GM19372 (cell line): ENCODE results near the gene KDM5D.
A peak's percentile ranks its signal among the peaks of the same experiment; 100 is the strongest.

ENCODE experiments used
- ATAC-seq: cut with Tn5 transposase; IDR thresholded peaks from one replicate; pipeline ENCODE4 v1.9.1; 2021; ENCODE audit warnings: mild to moderate bottlenecking, low read depth, moderate library complexity; ENCODE audit not compliant: unreplicated experiment

Gene KDM5D

DNA sequence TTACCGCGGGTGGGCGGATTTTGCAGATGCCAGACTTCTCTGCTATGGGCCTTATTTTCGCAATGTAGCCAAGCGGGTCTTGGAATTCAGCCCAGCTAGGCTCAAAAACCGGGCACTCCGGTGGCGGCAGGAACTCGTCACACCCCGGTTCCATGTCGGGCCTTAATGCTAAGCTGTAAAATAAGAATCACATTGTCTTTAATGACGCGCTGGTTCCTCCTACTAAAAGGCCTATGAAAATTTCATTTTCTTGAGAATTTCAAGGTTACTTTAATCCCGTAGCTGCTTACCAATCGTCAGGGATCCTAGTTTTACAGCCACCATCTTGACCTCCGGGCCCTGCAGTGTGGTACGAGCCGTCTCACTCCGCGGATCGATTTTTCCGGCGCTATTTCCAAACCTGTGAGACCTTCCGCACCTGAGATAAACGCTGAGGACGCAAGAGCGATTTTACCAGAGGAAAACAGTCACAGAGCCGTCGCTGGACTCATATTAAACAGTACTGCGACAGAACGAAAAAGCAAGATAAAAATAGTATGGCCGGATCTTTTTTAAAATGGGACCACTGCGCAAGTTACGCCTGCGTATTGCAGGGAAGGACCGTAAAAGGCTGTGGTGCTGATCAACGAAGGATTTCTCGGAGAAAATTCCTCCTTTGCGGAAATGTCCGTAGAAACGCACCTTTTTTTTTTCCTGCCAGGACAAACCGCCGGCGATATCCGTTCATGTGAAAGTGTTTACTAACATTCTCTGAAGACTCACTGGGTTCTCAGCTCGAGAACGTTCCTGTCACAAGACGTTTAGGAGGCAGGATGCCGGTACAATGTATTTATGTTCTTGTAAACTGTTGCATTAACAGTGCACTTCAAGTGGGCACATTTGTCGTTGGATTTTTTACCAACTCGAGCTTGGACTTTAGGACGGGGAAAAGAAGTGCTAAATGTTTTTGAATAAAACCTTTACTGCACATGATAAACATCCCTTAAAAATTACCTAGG, at the start of gene KDM5D:
TSS of gene KDM5D (minus strand) at position 346 of the 998 bp plus-strand sequence. CDS start at position 154, 192 bp downstream.
- ATAC-seq: peak; percentile 77

DNA sequence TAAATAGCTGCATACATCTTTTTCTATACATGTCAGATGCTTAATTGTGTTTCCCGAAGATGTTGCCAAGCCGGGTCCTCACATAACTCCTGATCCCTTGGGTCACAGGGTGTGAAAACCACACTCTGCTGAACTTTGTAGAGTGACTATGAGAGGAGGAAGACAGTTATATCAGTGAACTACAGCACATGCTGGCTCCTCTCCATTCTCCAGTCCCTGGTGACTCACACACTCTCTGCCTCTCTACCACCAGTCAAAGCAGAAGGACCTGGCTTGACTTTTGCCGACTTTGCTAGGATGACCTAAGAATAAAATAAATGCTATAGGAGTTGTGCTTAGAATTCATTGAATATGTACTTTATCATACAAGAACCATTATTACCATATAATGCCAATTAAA, 23.8 kb upstream of the KDM5D start:
- ATAC-seq: no peak

DNA sequence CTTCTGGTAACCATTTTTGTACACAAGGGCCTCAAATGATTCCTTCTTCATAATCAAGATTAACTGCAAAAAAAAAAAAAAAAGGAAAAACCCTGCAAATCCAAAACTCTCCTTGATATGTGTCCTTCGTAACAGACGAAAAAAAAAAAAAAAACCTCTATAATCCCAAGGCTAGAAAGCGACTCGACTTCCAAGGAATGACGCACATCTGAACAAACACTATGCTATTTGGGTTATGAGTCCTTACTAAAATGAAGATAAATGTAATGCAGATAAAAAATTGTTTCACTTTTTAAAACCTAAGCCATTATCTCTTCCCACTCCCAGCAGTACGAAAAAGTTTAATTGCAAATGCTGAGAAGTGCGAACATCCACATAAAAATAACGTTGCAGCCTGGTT, 1.2 kb downstream of the KDM5D start:
- no peak for ATAC-seq

DNA sequence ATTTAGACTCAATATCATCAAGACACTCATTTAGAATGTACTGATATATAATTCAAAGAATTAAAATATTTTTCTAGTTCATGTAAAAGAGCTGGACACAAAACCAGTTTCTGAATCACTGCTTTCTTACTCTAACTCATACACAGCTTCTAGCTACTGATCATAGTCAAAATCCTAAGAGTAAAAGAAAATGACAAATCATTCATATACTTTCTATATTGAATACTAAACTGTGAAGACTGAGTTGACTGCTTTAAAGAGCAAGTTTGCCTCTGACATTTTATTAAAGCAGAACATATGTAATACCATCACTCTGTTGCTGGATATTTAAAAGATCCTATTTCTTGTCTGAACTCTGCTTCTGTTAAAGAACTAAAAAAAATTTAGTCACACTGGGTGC, 2.4 kb downstream of the KDM5D start:
- no peak for ATAC-seq

DNA sequence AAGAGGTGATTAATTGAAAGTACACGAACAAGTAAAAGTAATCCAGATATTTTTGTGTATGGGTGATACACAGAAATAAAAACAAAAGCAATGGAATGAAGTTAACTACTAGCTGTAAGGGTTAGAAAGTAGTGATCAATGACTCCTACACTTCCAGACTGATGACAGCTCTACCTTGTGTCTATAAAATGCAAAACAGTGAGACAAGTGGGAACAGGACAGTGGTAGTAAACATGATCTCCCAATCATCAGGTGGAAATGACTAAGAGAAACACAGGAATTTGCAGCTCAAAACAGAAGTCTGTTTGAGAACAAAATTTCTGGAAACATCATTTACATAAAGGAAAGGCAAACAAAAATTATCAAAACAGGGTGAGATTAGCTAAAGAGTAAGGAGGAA, 10.1 kb downstream of the KDM5D start:
- no peak for ATAC-seq

DNA sequence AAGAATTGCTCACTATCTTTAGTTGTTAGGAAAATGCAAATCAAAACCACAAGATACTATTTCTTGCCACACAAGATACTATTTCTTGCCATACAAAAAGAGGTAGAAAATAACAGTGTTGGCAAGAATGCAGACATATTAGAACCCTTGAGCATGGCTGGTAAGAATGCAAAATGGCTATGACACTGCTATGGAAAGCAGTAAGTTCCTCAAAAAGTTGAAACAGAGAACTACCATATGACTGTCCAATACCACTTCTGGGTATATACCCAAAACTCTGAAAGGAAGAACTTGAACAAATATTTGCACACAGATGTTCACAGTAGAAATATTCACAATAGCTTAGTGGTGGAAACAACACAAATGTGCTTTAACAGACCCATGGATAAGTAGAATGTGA, 26.6 kb downstream of the KDM5D start:
- peak; percentile 88 for ATAC-seq

DNA sequence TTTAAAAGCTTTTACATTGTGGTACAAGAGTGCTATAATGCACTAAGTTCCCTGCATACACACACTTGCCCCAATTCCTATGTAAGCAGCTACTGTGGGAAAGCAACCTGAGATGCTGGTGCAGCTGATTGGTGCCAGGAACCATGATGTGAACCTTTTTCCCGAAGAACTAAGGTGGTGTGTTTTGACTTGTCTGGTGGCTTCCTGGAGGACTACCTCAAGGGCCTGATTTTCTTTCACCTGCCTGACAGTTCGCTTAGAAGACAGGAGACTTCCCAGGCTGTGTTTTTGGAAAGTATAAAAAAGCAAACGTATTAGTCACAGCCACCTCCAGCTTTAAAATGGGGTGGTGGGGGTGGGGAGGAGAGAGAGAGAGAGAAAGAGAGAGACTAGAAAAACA, 27.4 kb downstream of the KDM5D start:
- ATAC-seq: no peak

DNA sequence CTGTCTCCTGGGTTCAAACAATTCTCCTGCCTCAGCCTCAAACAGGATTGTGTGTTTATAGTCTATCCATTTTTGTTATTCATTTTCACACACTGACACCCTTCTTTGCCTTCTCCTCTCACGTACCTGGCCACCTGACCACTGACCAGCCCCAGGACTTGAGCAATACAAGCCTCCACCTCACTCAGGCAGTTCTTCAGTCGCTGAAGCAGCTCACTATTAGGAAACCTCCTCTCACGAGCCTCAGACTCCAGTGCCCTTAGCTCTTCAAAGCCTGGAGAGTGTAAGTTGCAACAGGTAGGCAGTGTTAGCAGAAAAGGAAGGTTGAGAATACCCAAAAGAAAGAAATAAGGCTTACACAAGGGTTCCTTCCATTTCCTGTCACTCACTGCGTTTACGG, 29.3 kb downstream of the KDM5D start:
- ATAC-seq: no peak

DNA sequence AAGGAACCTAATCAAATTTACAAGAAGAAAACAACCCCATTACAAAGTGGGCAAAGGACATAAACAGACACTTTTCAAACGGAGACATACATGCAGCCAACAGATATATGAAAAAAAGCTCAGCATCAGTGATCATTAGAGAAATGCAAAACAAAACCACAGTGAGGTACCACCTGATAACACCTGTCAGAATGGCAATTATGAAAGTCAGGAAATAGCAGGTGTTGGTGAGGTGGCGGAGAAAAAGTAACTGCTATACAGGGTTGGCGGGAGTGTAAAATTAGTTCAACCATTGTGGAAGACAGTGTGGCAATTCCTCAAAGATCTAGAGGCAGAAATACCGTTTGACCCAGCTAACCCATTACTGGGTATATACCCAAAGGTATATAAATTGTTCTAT, 31.1 kb downstream of the KDM5D start:
- no peak for ATAC-seq

DNA sequence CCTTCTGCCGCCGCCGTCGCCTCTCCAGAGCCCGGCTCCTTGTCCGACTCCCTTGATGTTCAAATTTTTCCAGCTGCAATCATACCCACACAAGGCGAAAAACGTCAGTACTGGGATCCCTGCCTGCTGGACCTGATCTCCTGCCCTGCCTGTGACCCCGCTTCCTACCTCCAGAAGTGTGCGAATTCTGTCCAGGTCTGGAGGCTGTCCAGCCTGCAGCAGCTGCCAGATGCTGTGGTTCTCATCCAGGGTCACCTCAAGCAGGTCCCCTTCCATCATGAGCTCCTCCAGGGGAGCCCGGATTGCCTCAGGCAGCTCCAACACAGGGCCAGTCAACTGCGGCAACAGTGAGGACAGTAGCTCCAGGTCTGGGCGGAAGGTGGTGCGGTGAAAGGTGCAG, 38.3 kb downstream of the KDM5D start:
- ATAC-seq: no peak

DNA sequence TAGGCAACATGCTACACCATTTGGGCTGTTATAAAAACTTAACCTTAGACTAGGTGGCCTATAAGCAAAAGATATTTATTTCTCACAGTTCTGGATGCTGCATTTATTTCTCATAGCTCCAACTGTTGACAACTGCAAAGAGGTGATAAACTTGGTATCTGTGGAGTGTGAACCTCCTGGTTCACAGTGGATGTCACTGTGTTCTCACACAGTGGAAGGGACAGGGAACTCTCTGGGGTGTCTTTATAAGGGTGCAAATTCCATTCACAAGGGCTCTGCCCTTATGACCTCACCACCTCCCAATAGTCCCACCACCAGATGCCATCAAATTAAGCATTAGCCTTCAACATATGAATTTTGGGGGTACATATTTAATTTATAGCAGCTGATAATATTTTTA, 46.0 kb downstream of the KDM5D start:
- ATAC-seq: no peak

DNA sequence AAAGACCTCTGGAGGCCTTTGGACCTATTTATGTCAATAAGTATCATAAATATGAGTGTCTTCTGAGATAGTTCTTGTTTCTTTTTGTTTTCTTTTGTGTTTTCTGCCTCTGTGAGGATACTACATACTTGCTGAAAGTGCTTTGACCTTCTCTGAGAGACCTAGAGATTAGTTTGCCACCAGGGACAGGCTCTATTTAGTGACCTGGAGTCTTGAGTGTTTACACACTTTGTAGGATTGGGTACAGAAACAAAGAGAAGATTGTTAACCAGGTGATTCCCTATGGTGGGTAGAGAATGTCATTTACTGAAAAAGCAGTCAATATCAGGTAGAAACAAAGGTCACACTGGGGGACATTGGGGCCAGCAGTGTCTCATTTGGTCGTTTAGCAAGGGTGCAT, 63.7 kb downstream of the KDM5D start:
- no peak for ATAC-seq
